GM06990 (cell line): ENCODE measurements around the gene LMX1B.

Source experiments
- DNase-seq: peaks from one replicate; pipeline ENCODE4 v3.0.0-alpha.2; 2011; ENCODE audit not compliant: insufficient read length; ENCODE audit errors: extremely low read depth
- H3K27me3 ChIP-seq: replicated peaks from 2 replicates; pipeline ENCODE4 v1.6.0; 2011; ENCODE audit warnings: low read length; ENCODE audit not compliant: control insufficient read depth, insufficient read depth
- H3K36me3 ChIP-seq: 2 replicates; pipeline ENCODE4 v1.5.1; 2011; ENCODE audit warnings: low read length; ENCODE audit not compliant: control insufficient read depth, insufficient read depth
- H3K4me3 ChIP-seq: replicated peaks from 2 replicates; pipeline ENCODE4 v1.5.1; 2011; ENCODE audit warnings: low read depth, mild to moderate bottlenecking, control low read depth, low read length
- CTCF ChIP-seq: IDR thresholded peaks from 2 replicates; pipeline ENCODE4 v1.5.1; 2011; ENCODE audit warnings: low read length, control low read depth, mild to moderate bottlenecking, inconsistent platforms; ENCODE audit not compliant: insufficient read depth, poor library complexity, severe bottlenecking

The LMX1B gene

DNA sequence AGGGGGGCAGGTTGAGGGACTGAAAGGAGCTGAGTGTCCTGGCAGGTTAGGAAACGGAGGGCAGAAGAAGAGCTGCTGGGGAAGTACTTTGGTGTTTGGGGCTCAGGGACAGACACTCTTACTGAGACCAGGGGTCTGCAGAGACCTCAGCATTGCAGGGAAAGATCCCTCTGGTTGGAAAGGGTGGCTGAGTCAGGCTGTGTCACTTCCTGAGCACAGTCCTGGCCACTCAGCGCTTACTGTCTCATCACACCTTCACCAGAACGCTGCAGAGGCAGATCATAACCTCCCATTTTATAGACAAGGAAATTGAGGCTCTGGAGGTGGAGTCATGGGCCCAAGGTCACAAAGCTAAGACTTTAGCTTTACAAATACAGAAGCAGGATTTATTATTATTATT is 54.3 kb downstream of the LMX1B start:
- Histone ChIP-seq H3K4me3 (no peak overlapping the region), H3K36me3 (no peaks in the 10 kb centered on the region), H3K27me3 (peaks cover 1% of the 10 kb centered on the region; the same call in 1 of the 2 replicates)
- TF ChIP-seq CTCF, result no peak
- no peak for DNase-seq

GRCh38 chr9:126669108-126669507 is 55.4 kb downstream of the LMX1B start:
- no peak for DNase-seq
- no peaks in the 10 kb centered on the region for H3K36me3 ChIP-seq
- peaks cover 3% of the 10 kb centered on the region for H3K27me3 ChIP-seq
- TF ChIP-seq CTCF, result no peak
- no peak overlapping the region for H3K4me3 ChIP-seq

GRCh38 chr9:126670270-126670669 is 56.5 kb downstream of the LMX1B start:
- Histone ChIP-seq H3K36me3 (no peaks in the 10 kb centered on the region), H3K4me3 (no peak overlapping the region), H3K27me3 (peaks cover 3% of the 10 kb centered on the region)
- TF ChIP-seq CTCF, result no peak
- DNase-seq, result no peak

GRCh38 chr9:126671381-126671831 is 57.7 kb downstream of the LMX1B start:
- no peak for DNase-seq
- Histone ChIP-seq H3K4me3 (no peak overlapping the region), H3K27me3 (peaks cover 3% of the 10 kb centered on the region), H3K36me3 (no peaks in the 10 kb centered on the region)
- TF ChIP-seq CTCF, result no peak

- no peaks in the 10 kb centered on the region for H3K36me3 ChIP-seq
- no peak for TF ChIP-seq CTCF
- peaks cover 3% of the 10 kb centered on the region for H3K27me3 ChIP-seq
- no peak overlapping the region for H3K4me3 ChIP-seq
- DNase-seq, result no peak
These were observed 58.3 kb downstream of the LMX1B start for GRCh38 chr9:126671983-126672382.

DNA sequence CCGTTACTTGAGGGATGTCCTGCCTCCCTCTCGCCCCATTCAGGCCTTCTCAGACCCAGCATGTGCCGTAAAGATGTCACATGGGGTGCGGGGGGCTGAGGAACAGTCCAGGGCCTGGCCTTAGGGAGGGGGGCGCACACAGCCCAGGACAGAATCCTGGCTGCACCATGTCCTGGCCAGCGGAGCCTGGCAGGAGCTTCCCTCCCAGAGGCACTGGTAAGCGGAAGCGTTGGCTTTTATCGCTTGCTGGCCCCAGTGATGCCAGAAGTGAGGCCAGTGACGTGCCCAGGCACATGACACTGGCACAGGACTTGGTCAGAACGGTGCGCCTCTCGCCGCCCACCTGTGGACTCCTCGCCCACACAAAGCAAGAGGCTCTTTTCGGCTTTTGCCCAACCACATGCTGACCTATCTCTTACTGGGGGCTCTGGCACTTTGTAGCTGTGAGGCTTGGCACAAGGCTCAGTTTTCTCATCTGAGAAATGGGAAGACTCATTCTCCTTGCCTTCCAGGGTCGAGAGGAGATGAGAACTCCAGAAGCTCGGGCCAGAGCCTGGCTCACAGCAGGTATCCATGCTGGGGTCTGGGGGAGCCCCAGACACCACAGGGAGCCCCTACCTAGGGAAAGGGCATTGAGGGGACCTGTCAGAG is 59.0 kb downstream of the LMX1B start:
- DNase-seq, result no peak
- Histone ChIP-seq H3K27me3 (peaks cover 3% of the 10 kb centered on the region), H3K4me3 (no peak overlapping the region), H3K36me3 (no peaks in the 10 kb centered on the region)
- TF ChIP-seq CTCF, result no peak
